HL-60/S4 treated with phorbol 12-myristate 13-acetate at 8.2 ng/mL for 4 days and 3 days (cell line): Measurements from ENCODE around the gene CDK16.

Experiments used
- in situ Hi-C: fragments of 300-500 bp; cut with MboI; formaldehyde crosslinking; loops from 2 replicates; pipeline ENCODE4 v1.15.0; 2022; ENCODE audit warnings: low sequenced_read_pairs

The CDK16 gene

DNA sequence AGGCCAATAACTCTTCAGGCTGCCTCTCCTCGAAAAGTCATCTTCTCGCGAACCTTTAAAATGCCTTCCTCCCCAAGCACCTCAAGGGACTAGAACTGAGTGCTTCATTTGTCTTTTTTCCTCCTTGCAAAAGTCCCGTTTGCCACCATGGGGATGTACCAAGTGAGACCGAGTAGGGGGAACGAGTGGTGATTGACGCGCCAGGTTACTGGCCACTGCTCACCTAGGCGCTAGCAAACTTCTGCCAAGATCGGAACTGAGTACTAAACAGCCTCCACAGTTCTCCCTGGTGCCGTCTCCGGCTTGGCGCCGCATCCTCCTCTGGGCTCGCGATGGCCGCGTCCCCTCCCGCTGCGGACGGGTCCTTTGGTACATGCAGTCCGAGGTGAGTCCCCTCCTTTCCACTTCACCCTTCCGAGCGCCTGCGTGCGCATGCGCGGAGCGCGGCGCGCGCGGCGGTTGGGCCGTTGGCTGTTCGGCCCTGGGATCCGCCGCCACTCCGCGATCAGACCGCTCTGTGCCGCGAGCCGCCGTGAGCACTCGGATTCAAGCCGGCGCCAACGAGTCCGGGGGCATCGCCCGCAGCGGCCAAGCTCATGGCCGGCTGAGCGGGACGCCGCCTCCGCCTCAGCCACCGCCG is at the start of gene CDK16:
CDK16 (plus strand) TSS at position 402 of the 640 bp plus-strand sequence. CDS start 4,877 bp downstream, outside the sequence.
- in situ Hi-C loops = loop anchor here (25.0 kb wide), 1 partner anchor 294 kb away; no protein-coding TSS in a partner anchor

GRCh38 chrX:47169273-47169672 is 49.2 kb upstream of the CDK16 start:
- in situ Hi-C loops = no loop called here

- in situ Hi-C loops = no loop called here
Observed at GRCh38 chrX:47169726-47170515, 48.6 kb upstream of the CDK16 start.

GRCh38 chrX:47170861-47171692 is 47.4 kb upstream of the CDK16 start:
- in situ Hi-C loops = no loop called here

- in situ Hi-C loops = no loop called here
Observed at GRCh38 chrX:47171996-47172395, 46.5 kb upstream of the CDK16 start.

DNA sequence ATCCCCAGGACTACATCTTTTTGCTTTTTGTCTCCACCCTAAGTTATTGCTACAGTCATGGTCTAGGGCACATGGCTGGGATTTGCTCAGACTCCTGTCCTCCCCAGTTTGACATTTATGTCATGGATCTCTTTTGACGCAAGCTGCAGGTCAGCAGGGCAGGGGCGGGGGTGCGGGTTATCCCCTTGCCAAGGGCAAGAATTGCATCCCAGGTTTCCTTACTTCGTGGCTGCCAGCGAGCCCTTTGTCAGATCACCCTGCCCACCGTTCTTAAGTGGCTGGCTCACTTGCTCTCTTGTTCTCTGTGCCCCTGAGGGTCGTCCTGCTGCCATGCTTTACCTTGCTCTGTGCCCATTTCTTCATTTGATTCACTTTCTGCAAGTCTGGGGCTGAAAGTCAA is 45.9 kb upstream of the CDK16 start:
- in situ Hi-C loops = no loop called here

GRCh38 chrX:47172971-47173792 is 45.3 kb upstream of the CDK16 start:
- in situ Hi-C loops = no loop called here

- in situ Hi-C loops = no loop called here
Observed at GRCh38 chrX:47174376-47174775, 44.1 kb upstream of the CDK16 start.

GRCh38 chrX:47174846-47175587 is 43.5 kb upstream of the CDK16 start:
- in situ Hi-C loops = loop anchor here (25.0 kb wide), 1 partner anchor 212 kb away; no protein-coding TSS in a partner anchor

DNA sequence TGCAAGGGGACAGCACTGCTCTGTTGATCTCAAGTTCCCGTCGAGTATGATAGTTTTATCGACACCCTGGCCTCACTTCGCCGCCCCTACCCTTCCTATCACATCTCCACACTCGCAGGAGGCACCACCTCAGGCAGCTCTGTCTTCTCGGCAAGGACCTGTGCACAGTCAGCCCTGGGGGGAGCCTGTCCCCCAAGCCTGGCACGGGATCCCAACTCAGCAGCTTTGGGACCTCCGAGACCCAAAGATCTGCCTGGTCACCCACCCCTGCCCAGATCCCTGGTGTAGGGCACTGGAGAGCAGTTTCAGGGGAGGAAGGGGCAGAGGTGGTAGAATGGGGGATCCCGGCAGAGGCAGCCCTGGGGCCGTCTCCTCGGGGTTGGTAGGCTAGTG is 42.9 kb upstream of the CDK16 start:
- in situ Hi-C loops = loop anchor here (25.0 kb wide), 1 partner anchor 212 kb away; no protein-coding TSS in a partner anchor

DNA sequence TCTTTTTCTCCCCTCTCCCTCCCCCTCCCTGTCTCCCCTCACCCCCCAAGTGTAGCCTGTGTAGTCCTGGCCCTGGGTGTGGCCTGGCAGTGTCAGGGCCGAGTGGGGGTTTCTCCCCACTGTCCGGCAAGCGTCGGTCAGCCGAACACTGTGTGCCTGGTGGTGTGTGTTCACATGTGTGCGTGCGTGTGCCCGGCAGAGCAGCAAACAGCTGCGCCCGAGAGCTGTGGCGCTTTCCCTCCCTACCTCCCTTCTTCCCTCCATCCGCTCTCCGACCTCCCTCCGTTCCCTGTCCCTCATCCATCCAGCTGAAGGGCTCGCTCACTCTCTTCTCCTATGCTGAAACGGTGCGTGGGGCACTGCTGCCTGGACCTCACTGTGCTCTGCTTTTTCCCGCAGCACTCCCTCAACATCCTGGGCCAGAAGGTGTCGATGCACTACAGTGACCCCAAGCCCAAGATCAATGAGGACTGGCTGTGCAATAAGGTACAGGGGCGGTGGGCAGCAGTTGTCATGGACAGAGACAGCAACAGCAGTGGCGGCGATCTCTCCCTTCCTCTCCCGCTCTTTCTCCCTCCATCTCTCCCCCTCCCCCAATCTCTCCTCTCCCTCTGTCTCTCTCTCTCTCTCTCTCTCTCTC is 42.3 kb upstream of the CDK16 start:
- in situ Hi-C loops = loop anchor here (25.0 kb wide), 1 partner anchor 211 kb away; no protein-coding TSS in a partner anchor

GRCh38 chrX:47177079-47177478 is 41.4 kb upstream of the CDK16 start:
- in situ Hi-C loops = loop anchor here (25.0 kb wide), 1 partner anchor 210 kb away; no protein-coding TSS in a partner anchor

DNA sequence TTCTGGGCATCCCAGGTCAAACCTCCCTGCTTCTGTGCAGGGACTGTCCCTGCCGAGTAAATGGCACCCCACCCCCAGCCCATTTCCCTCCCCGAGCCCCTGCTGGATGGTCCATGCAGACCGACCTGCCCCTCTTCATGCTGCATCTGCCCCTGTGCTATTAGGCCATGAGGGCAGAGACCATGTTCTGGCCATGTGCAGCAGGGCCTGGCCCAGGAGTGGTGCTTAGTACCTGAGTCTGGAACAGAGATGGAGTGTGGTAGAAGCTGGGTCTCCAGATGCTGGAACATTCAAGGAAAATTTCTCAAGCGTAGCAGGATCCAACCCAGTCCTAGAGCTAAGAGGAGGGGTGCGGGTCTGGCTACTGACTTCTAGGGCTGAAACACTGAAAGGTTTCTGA is 40.1 kb upstream of the CDK16 start:
- in situ Hi-C loops = loop anchor here (25.0 kb wide), 1 partner anchor 209 kb away; no protein-coding TSS in a partner anchor

DNA sequence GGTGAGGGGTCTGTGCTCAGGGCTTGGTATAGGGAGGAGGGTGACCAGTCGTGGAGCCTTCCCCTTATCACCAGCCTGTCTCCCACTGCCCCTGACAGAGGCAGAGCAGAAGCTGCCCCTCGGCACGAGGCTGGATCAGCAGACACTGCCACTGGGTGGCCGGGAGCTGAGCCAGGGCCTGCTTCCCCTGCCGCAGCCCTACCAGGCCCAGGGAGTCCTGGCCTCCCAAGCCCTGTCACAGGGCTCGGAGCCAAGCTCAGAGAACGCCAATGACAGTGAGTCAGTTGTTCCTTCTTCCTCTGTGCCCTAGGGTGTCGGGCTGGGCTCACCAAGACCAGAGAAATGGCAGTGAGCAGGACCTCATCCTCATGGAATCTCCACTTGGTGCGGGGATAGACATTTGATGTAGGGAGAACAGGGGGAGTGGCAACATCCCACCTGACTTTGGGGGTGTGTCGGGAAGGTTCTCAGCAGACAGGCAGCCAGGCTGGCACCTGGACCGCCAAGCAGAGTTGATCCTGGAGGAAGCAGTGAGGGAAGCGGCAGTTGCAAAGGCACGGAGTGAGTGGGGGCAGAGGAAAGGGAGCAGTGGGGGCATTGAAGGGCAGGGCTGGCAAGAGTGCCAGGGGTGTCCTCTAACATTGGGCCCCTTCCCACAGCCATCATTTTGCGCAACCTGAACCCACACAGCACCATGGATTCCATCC is 39.1 kb upstream of the CDK16 start:
- in situ Hi-C loops = loop anchor here (25.0 kb wide), 1 partner anchor 208 kb away; no protein-coding TSS in a partner anchor

DNA sequence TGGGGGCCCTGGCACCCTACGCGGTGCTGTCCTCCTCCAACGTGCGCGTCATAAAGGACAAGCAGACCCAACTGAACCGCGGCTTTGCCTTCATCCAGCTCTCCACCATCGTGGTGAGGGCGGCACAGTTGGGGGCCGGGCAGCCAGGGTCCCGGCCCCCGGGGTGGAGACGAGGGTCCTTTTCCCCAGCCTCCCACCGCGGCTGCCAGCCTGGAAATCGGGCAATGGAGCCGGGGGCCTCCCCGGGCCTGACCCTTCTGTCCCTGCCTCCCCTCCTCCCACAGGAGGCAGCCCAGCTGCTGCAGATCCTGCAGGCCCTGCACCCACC is 38.6 kb upstream of the CDK16 start:
- in situ Hi-C loops = loop anchor here (25.0 kb wide), 1 partner anchor 207 kb away; no protein-coding TSS in a partner anchor

DNA sequence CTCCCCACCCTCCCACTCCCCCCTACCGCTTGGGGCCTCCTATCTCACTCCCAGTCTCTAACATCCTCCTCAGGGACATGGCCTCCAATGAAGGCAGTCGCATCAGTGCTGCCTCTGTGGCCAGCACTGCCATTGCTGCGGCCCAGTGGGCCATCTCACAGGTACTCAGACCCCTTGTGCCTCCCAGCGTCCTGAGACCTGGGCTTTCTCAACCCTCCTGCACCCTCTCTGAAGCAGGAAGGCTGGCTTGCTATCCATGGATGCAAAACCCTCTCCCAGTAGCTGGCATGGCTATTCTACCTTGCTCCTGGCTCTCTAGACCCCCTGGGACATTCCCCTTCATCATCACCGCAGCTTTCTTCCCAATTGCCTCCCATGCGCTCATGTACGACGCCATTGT is 38.1 kb upstream of the CDK16 start:
- in situ Hi-C loops = loop anchor here (25.0 kb wide), 1 partner anchor 207 kb away; no protein-coding TSS in a partner anchor

DNA sequence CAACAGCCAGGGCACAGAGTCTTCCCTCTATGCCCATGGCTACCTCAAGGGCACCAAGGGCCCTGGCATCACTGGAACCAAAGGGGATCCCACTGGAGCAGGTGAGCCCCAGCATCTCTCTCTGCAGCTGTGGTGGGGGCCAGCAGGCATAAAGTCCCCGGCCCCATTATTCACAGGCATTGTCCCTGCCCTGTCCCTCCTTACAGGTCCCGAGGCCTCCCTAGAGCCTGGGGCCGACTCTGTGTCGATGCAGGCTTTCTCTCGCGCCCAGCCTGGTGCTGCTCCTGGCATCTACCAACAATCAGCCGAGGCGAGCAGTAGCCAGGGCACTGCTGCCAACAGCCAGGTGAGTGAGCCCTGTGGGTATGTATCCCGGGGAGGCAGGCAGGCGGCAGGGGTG is 37.2 kb upstream of the CDK16 start:
- in situ Hi-C loops = loop anchor here (25.0 kb wide), 1 partner anchor 206 kb away; no protein-coding TSS in a partner anchor

DNA sequence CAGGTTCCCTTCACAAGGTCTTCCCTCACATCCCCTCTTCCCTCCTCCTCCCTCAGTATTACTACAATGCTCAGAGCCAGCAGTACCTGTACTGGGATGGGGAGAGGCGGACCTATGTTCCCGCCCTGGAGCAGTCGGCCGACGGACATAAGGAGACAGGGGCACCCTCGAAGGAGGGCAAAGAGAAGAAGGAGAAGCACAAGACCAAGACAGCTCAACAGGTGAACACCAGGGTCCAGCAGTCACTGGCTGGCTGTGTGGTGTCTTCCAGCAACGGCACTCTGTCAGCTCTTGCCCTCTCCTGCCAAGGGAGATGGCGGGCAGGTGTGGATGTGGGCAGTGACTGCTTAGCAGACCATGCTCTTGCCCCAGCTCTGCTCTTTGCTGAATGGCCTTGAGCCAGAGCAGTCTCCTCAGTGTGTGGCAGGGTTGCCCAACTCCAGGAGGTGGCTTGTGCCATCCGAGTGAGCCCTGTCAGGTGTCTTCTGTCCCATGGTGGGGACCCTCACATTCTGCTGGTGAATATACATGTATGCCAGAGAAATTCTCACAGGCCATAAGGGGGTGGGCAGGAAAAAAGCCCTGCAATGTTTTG is 36.3 kb upstream of the CDK16 start:
- in situ Hi-C loops = loop anchor here (25.0 kb wide), 1 partner anchor 205 kb away; no protein-coding TSS in a partner anchor
